HG02870 (cell line): ENCODE results near the gene PEAR1.

Source experiments
- ATAC-seq: cut with Tn5 transposase; IDR thresholded peaks from one replicate; pipeline ENCODE4 v1.9.1; 2021; ENCODE audit warnings: mild to moderate bottlenecking, moderate library complexity; ENCODE audit not compliant: unreplicated experiment

The PEAR1 gene

DNA sequence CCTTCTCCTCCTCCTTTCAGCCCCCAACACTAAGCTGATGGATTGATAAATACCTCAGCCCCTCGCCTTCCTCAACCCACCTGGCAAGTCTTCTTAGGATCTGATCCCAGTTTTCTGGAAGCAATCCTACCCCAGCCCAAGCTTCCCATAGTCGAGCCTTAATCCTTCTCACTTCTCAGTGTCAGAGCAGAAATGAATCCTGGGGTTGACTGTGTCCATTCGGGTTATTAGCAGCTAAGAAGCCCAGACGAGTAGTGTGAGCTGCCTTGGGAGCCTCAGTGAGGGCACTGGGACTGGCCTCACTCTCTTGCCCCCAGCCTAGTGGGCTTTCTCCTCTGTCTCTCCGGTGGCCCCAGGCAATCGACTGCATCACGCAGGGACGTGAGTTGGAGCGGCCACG lies 12.4 kb upstream of the PEAR1 start:
- no peak for ATAC-seq

GRCh38 chr1:156881663-156882062 lies 11.9 kb upstream of the PEAR1 start:
- ATAC-seq = no peak

DNA sequence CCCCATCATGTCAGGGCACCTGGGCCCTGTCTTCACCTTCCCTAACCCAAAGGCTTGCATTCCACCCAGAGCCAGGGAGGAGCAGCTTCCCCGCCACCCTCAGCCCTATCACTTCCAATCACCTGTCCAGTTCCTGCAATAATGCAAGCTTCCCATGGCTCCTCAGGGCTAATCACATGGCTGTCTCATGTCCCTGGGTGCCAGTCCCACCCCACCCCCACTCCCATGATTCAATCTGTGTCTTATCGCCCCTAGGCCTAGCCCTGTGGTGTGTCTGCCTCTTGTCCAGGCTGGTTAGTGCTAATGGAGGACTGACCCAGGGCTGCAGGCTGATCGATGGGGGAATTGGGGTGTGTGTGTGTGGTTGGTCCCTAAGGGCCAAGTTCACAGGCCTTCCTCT lies 11.0 kb upstream of the PEAR1 start:
- no peak for ATAC-seq

GRCh38 chr1:156883919-156884318 lies 9.6 kb upstream of the PEAR1 start:
- ATAC-seq = no peak

DNA sequence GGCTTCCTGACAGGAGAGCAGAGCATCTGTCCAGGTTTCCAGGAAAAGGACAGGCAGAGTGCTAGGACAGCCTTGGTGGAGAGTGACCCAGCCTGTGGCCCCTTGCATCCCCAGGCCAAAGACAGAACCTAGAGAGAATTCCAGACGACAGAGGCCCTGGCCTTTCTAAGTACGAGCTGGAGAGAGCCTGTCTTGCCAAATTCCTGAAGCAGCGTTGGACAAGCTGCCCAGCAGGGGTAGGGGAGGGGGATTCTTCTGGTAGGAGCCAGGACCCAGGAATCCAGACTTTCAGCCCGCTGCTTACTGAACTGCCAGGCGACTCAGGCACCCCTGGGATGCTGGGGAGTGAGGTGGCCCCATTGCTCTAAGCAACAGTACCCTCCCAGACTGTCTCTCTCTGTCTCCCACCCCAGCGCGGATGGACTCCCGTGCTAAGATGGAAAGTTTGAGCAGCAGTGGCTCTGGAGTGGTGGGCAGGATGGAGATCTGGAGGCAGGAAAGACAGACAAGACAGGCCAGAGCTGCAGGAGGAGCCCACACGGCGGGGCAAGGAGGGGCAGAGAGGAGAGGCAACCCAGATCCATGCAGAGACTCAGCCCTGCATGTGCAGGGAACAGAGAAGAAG lies 8.8 kb upstream of the PEAR1 start:
- ATAC-seq = no peak

- ATAC-seq = no peak
Measured at GRCh38 chr1:156885314-156885713, 8.2 kb upstream of the PEAR1 start.

DNA sequence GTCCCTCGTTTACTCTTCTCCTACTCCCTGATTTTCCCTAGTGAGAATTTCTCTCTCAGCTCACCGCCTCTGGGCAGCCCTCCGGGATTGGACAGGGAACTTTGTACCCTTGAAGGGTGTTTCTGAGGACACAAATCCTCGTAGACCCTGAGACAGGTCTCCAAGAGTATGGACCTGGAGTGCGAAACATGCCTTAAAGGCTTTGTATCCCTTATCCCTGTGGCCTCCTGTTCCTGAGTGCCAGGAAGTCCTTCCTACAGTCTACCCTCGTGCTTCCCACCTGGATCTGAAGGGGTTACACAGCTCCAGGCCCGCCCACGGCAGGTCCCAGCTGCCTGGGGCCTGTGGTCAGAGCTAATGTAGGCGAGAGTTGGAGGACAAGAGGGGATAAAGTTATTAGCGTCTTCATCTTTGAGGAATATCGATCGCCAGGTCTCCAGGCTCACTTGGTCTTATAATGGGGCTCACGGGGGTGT lies 7.6 kb upstream of the PEAR1 start:
- no peak for ATAC-seq

- no peak for ATAC-seq
Measured at GRCh38 chr1:156886583-156887281, 6.8 kb upstream of the PEAR1 start.

DNA sequence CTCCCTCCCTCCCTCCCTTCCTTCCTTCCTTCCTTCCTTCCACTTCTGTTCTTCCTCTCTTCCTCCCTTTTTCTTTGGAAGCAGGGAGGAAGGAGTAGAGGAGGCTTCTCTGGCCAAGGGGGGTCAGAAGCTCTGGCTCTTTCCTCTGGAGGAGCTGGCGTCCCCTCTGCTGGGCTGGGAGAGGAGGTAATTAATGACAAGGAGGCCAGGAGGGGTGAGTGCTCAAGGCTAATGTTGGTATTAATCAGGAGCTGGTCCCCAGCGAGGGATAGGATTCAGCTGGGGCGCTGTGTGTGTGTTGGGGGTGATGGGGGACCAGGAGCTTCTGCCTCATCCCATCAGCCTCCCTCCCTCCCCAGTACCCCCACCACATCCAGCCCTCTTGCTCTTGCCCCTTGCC lies 6.2 kb upstream of the PEAR1 start:
- no peak for ATAC-seq

DNA sequence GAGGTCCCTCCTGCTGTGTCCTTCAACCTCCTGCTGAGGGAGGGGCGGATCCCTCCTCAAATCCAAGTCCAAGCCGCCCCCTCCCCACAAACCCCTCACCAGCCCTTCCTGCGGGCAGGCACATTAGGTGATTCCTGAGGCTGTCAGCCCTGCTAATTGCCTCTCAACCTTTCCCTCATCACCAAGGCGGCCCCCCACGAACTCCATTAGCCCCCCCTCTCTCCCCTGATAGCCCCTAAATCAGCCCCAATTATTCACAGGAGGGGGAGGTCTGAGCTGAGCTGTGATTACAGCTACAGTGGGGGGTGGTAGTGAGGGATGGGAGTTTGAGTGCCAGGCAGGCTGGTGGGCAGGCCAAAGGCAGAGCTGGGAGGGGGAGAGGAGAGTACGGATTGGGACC lies 5.8 kb upstream of the PEAR1 start:
- no peak for ATAC-seq

DNA sequence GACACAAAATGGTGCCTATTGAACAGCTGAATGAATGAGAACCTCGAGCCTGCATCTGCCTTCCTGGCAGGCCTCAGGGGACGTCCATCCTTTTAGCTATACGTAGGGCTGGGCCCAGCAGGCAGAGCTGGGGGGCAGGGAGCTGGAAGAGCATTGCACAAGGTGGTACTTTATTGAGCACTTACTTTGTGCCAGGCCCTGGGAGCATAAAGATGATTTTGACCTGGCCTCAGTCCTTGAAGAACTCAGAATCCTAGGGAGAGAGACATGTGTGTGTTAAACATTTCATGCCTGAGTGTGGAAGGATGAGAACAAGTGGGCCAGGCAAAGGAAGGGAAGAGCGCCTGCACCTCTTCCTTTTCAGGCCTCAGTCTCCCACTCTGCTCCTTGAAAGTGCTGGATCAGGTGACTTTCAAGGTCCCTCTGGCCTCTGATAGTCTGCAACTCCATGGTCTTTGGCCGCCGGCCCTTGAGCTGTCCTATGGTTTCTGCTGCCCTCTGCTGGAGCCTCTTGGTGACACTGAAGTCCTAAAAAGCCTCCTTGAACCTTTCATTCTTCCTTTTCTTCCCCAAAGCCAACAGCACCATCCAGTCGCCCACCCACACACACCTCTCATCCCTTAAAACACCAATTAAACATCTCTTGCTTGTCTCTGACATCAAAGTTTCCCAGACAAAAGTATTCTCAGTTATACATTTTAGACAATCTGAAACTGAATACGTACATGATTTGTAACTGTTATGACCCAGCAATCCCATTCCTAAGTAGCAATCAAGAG lies 3.5 kb upstream of the PEAR1 start:
- no peak for ATAC-seq

DNA sequence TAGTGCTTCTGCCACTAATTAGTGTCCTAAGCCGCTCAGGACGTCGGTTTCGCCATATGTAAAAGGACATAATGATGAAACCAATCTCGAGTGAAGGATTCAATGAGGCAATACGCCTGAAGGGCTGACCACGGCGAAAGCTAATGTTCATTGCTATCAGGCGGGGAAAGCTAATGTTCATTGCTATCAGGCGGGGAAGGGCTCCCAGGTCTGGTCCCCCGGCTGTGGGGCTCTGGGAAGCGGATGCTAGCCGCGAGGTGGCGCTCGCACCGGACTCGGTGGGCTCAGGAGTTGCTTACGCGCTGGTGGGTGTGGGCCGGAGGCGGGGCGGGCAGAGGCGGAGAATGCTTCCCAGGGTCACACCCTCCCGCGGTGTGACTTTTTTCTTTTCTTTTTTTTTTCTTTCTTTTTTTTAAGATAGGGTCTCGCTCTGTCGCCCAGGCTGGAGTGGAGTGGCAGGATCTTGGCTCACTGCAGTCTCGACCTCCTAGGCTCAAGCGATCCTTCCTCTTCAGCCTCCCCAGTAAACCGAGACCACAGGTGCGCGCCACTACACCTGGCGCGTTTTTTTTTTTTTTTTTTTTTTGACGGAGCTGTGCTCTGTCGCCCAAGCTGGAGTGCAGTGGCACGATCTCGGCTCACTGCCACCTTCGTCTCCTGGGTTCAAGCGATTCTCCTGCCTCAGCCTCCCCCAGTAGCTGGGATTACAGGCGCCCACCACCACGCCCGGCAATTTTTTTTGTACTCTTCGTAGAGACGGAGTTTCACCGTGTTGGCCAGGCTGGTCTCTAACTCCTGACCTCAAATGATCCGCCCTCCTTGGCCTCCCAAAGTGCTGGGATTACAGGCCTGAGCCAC lies 1.1 kb upstream of the PEAR1 start:
- no peak for ATAC-seq

GRCh38 chr1:156894001-156894400 lies 483 bp downstream of the PEAR1 start:
- ATAC-seq = no peak

GRCh38 chr1:156894711-156895454 lies 1.4 kb downstream of the PEAR1 start:
- no peak for ATAC-seq

DNA sequence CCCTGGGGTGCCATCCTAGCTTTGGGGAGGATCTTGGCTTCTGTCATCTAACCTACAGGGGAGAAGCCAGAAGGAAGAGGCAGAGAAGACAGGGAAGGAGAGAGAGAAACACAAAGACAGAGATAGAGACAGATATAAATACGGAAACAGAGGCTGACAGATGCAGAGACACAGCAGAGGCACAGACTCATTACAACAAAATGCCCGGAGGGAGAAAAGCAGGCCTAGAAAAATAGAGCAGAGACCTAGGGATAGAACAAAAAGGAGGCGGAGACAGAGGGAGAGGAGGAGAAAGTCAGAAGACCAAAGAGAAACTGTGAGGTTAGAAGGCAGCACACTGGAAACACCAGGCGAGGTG lies 1.9 kb downstream of the PEAR1 start:
- no peak for ATAC-seq

DNA sequence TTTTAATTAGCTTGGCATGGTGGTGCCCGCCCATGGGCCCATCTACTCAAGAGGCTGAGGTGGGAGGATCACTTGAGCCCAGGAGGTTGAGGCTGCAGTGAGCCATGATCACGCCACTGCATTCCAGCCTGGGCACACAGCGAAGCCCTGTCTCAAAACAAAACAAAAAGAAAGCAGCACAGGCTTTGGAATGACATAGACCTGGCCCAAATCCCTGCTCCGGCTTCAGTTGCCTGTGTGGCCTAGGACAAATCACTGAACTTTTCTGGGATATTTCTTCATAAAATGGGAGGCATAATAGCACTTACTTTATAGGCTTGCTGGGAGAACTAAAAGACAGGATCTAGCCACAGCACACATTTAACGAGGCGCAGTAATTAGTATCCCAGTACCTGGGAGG lies 2.4 kb downstream of the PEAR1 start:
- no peak for ATAC-seq

DNA sequence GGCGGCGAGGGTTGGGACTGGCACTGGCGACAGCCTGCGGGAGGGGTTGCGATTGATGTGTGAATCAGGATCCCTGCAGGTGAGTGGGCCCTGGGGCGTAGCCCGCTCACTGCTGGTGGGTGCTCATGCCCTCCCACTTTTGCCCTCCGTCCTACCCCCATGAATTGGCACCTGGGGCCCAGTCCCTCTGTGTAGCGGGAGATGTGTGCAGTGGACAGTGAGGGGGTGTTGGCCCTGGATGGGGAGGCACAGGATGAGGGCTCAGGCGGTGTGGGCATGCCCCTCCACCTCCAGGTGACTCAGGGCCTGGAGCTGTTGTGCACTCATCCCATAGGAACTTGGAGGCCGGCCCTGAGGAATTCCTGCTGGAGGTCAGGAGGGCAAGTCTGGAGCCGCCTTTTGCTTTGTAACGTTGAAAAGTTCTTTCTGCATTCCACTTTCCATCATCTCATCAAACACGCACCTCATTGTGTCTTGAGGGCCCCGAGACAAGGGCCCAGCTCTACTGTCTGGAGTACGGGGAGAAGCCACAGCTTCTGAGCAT lies 3.0 kb downstream of the PEAR1 start:
- ATAC-seq = no peak

- ATAC-seq = no peak
Measured at GRCh38 chr1:156897078-156897825, 3.7 kb downstream of the PEAR1 start.

- no peak for ATAC-seq
Measured at GRCh38 chr1:156898161-156898566, 4.6 kb downstream of the PEAR1 start.
